Measurements from ENCODE around the gene METTL16. TPM values are rescaled to one million over a fixed set of nuclear protein-coding genes. Genes with fewer than 3 reads are reported as not detected.
A peak's percentile ranks its signal among the peaks of the same experiment; 100 is the strongest.

Gene METTL16
- total RNA-seq, 6 experiments from 2014 or later, result 21.7 to 25.7 (median 24.1) TPM

DNA sequence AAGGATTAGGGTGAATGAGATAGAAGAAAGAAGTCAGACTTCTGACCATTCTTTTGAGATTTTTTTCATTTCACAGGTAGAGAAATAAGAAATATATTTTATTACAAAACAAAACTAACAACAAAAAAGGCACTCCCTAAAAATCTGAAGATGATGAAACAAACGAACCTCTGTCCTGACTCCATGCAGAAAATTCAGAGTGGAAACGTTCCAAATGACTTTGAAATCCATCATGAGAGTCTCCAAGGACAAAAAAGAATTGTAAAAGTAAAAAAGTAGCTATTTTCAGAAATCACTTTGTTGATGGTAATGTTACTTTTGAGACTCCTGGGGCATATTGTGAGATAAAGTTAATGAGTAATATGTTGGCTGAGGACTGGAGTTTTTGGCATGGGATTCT lies 84.5 kb downstream of the METTL16 start:
- H3K4me1 Mint-ChIP-seq (ENCODE audit: low read depth), result no peaks in the 10 kb centered on the region
- no peak overlapping the region for H3K27ac Mint-ChIP-seq
- no peak for DNase-seq
- H3K27me3 Mint-ChIP-seq (ENCODE audit: insufficient read depth), result no peaks in the 10 kb centered on the region; the same call in 1 of the 2 replicates
- TF ChIP-seq, protein P1, sequence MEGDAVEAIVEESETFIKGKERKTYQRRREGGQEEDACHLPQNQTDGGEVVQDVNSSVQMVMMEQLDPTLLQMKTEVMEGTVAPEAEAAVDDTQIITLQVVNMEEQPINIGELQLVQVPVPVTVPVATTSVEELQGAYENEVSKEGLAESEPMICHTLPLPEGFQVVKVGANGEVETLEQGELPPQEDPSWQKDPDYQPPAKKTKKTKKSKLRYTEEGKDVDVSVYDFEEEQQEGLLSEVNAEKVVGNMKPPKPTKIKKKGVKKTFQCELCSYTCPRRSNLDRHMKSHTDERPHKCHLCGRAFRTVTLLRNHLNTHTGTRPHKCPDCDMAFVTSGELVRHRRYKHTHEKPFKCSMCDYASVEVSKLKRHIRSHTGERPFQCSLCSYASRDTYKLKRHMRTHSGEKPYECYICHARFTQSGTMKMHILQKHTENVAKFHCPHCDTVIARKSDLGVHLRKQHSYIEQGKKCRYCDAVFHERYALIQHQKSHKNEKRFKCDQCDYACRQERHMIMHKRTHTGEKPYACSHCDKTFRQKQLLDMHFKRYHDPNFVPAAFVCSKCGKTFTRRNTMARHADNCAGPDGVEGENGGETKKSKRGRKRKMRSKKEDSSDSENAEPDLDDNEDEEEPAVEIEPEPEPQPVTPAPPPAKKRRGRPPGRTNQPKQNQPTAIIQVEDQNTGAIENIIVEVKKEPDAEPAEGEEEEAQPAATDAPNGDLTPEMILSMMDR (IDR thresholded peaks at IDR 0.05), result no peak
- H3K36me3 Mint-ChIP-seq (ENCODE audit: low read depth), result no peaks in the 10 kb centered on the region
- H3K9me3 Mint-ChIP-seq, result no peaks in the 10 kb centered on the region
- no peak overlapping the region for H3K4me3 Mint-ChIP-seq

DNA sequence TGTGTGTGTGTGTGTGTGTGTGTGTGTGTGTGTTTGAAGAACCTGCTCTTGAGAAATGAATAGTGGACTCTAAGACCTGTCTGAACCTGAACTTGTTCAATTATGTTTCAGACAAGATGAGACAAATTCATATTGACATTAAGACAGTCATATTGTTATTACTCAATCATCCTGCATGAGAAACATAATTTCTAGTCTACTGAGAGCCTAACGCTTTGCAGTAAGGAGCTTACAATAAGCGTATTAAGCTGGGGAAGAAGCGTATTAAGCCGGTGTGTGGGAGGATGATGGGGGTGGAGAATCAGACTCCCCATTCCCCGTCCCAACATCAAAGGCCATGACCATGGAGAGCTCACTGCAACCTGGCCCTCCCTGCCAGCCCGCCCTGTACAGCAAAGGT lies 88.4 kb downstream of the METTL16 start:
- Mint-ChIP-seq H3K36me3 (ENCODE audit: low read depth) (0 out of 2 replicates have a peak, but pooled peaks cover 7% of the 10 kb centered on the region), H3K4me3 (no peak overlapping the region), H3K9me3 (no peaks in the 10 kb centered on the region), H3K4me1 (ENCODE audit: low read depth) (peaks cover 5% of the 10 kb centered on the region; the same call in 1 of the 2 replicates), H3K27me3 (ENCODE audit: insufficient read depth) (no peaks in the 10 kb centered on the region; the same call in 1 of the 2 replicates), H3K27ac (no peak overlapping the region)
- no peak for DNase-seq
- TF ChIP-seq, protein P1 (IDR thresholded peaks at IDR 0.05), result no peak

DNA sequence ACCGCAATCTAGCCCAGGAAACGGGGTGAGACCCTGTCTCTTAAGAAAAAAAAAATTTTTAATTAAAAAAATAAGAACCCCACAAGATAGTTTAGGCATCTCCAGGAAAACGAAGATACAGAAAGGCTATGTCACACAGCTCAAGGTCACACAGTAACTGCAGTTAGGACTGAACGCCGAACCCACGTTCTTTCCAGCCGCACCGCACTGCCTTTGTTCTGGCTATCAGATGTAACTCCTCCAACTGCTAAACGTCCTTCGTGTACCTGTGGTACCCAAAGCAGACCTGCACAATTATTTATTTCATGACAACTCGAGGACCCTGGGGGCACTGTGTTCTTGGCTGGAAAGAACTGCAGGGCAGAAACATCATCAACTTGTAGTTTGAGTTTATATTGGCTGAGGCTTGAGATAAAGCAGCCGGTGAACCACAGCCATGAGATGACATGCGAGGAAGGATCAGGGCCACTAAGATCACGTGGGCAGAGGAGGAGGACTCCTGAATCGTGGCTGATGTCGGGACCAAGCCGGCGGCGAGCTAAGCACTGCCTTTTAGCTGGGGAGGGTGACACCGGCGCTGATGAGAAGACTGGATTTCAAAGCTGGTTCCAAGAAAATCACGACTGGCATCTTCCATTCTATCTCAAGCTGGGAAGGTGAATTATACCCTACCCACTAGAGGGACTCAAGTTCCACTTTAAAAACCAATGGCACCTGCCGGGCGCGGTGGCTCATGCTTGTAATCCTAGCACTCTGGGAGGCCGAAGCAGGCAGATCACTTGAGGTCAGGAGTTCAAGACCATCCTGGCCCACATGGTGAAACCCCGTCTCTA lies 90.2 kb downstream of the METTL16 start:
- no peaks in the 10 kb centered on the region for H3K9me3 Mint-ChIP-seq
- no peak overlapping the region for H3K27ac Mint-ChIP-seq
- peaks cover 6% of the 10 kb centered on the region for H3K4me1 Mint-ChIP-seq (ENCODE audit: low read depth)
- TF ChIP-seq, protein P1 (IDR thresholded peaks at IDR 0.05), result peak; percentile 44; the same call in 1 of the 2 replicates
- 0 out of 2 replicates have a peak, but pooled peaks cover 7% of the 10 kb centered on the region for H3K36me3 Mint-ChIP-seq (ENCODE audit: low read depth)
- H3K27me3 Mint-ChIP-seq (ENCODE audit: insufficient read depth), result no peaks in the 10 kb centered on the region; the same call in 1 of the 2 replicates
- no peak overlapping the region for H3K4me3 Mint-ChIP-seq
- no peak for DNase-seq

DNA sequence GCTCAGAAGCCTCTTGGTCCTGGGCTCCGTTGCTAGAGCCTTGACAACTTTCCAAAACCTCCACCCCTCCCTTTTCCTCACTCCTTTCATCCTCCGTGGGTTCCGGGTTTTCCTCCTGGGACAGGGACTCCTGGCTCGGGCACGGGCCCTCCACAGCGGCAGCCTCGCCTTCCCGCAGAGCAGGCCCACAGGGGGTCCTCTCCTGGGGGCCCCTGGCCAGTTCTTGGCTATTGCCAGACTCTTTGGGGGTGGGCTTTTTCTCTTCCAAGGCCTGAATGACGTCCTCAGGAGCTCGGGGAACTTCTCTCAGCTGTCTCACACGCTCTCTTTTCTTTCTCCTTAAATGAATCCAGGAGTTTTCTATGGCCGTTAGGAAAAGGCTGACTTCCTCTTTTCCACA lies 91.5 kb downstream of the METTL16 start:
- Mint-ChIP-seq H3K4me3 (no peak overlapping the region), H3K4me1 (ENCODE audit: low read depth) (peaks cover 11% of the 10 kb centered on the region), H3K9me3 (no peaks in the 10 kb centered on the region), H3K27me3 (ENCODE audit: insufficient read depth) (no peaks in the 10 kb centered on the region), H3K27ac (no peak overlapping the region), H3K36me3 (ENCODE audit: low read depth) (0 out of 2 replicates have a peak, but pooled peaks cover 7% of the 10 kb centered on the region)
- no peak for DNase-seq
- TF ChIP-seq, protein P1 (IDR thresholded peaks at IDR 0.05), result no peak

DNA sequence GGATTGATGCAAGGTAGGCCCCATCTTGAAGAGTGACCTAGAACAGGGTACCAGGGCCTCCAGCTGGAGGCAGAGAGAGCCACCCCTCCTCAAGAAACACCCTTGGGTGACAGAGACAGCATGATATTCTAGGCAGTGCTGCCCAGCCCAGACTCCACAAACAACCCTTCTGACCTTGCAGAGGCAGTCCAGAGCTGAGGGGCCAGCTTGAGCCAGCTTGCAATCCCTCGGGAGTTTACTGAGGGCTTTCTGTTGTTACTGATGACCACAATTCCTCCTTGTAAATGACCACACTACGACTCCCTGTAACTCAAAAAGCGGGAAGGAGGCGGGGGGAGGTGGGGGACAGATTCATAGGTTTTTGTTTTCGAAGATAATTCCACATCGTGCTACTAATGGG lies 92.2 kb downstream of the METTL16 start:
- Mint-ChIP-seq H3K36me3 (ENCODE audit: low read depth) (0 out of 2 replicates have a peak, but pooled peaks cover 7% of the 10 kb centered on the region), H3K4me1 (ENCODE audit: low read depth) (peaks cover 11% of the 10 kb centered on the region), H3K27ac (no peak overlapping the region), H3K4me3 (no peak overlapping the region), H3K27me3 (ENCODE audit: insufficient read depth) (peaks cover 3% of the 10 kb centered on the region; the same call in 1 of the 2 replicates), H3K9me3 (no peaks in the 10 kb centered on the region)
- TF ChIP-seq, protein P1 (IDR thresholded peaks at IDR 0.05), result no peak
- no peak for DNase-seq

All from HFFc6 (cell line).